MV-4-11 (cell line): Measurements from ENCODE around the gene TTBK2.
"Not testable (repeated sequence)": the region's sequence is repeated elsewhere in the genome, so short reads cannot be mapped to it uniquely, and the experiment has no call there.

ENCODE experiments used
- DNase-seq: peaks from one replicate; lab custom pipeline; 2025; lab: John Stamatoyannopoulos, UW

The TTBK2 gene

DNA sequence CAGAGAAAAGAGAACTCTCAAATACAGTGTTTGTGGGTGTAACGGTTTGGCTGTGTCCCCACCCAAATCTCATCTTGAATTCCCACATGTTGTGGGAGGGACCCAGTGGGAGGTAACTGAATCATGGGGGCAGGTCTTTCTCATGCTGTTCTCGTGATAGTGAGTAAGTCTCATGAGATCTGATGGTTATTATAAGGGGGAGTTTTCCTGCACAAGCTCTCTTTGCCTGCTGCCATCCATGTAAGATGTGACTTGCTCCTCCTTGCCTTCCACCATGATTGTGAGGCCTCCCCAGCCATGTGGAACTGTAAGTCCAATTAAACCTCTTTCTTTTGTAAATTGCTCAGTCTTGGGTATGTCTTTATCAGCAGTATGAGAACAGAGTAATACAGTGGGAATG is 158.8 kb downstream of the TTBK2 start:
- not testable (repeated sequence) for DNase-seq

DNA sequence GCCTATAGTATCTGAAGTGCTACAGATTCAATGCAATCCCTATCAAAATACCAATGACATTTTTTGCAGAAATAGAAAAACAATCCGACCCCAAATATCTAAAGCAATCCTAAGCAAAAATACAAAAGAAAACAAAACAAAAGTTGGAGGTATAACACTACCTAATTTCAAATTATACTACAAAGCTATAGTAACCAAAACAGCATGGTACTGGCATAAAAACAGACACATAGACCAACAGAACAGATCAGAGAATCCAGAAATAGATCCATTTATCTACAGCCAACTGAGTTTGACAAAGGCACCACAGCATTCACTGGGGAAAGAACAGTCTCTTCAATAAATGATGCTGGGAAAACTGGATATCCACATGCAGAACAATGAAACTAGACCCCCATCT is 159.8 kb downstream of the TTBK2 start:
- no peak for DNase-seq

DNA sequence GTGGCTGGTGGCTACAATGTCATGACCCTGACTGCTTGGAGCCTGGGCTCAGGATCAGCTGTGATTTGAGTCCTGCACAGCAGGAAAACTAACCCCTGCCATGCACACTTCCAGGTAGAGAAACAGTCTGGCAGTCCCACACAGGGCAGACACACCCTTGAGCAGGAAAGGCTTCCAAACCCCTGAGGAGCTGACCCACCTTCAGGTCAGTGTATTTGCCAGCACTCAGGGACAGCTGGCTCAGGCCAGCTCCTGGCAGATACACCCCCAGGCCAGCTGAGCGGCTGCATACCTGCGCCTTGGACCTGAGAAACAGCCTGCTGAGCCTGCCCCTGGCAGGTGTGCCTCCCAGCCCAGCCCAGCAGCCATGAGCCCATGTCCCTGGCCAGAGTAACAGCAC is 161.5 kb downstream of the TTBK2 start:
- no peak for DNase-seq

DNA sequence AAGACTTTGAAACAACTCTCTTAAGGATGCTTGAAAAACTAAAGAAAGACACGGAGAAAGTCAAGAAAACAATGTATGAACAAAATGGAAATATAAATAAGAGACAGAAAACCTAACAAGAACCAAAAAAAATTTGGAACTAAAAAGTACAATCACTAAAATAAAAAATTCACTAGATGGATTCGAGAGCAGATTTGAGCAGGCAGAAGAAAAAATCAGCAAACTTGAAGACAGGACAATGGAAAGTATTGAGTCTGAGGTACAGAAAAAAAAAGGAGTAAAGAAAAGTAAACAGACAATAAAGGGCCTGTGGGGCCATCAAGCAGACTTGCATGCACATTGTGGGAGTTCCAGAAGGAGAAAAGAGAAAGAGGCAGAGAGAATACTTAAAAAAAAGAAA is 170.3 kb downstream of the TTBK2 start:
- no peak for DNase-seq

DNA sequence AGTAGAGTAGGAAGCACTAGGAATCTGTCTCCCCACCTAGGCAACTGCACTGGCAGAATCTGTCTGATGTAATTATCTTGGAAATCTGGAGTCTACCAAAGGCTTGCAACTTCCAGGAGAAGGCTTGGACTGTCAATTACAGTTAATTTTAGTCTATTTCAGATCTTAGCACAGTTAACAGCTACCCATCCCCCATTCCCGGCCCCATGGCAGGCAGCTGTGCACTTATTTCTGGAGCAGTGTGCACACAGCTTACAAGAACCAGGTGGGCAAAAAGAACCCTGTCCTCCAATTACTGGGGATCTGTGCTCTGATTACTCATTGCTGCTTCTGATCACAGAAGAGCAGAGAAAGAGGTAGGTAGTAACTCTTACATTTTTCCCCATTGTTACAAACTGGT is 171.3 kb downstream of the TTBK2 start:
- no peak for DNase-seq

DNA sequence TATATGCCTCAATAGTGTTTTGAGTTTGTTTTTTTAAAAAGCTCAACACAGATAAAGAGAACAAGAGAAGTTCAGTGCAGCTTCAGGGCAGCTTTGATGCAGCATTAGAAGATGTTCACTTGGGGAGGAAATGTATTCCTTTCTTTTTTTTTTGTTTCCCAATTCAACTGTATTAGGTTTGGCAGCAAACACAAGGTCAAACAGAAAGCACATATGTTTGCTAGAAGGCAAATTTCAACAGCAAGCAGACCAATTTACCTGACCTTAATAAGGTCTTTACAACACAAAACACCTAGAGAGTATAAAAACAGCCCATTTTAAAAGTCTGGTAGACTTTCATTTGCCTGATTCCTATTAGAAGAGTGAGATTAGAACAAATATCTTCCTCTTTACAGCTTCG is 176.4 kb downstream of the TTBK2 start:
- DNase-seq = no peak

DNA sequence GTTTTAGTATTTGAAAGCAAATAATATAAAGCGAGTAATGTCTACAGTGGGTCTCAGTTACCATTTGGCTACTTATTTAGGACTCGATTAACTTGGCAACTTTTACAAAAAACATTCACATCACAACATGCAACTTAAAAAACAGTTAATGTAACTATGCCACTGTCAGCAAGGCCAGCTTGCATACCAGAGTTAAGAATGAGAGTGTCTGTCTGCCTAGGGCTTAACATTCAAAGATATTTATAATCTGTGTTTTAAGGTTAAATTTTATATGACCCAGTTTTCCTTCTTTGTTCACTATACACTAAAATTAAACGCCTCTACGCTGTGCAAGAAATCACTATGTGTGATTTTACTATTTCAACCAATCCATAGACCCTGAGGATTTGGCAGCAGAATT is 178.4 kb downstream of the TTBK2 start:
- DNase-seq = no peak

DNA sequence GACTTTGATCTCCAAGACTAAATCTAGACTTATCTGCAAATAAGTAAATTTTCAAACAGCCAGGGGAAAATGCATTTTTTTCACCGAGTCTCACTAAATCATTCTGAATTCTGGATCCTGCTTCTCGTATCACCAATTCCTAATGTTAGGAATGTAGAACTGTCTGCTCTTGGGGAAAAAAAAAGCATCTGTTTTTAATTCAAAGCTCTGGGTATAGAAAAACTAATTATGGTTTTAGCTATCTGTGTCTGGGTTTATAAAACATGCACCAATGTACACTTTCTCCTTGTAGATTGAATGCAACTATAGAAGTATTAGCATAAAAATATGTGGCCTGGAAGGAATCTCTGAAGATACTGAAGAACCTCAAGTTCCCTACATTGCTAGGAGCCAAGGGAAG is 178.9 kb downstream of the TTBK2 start:
- DNase-seq = no peak

DNA sequence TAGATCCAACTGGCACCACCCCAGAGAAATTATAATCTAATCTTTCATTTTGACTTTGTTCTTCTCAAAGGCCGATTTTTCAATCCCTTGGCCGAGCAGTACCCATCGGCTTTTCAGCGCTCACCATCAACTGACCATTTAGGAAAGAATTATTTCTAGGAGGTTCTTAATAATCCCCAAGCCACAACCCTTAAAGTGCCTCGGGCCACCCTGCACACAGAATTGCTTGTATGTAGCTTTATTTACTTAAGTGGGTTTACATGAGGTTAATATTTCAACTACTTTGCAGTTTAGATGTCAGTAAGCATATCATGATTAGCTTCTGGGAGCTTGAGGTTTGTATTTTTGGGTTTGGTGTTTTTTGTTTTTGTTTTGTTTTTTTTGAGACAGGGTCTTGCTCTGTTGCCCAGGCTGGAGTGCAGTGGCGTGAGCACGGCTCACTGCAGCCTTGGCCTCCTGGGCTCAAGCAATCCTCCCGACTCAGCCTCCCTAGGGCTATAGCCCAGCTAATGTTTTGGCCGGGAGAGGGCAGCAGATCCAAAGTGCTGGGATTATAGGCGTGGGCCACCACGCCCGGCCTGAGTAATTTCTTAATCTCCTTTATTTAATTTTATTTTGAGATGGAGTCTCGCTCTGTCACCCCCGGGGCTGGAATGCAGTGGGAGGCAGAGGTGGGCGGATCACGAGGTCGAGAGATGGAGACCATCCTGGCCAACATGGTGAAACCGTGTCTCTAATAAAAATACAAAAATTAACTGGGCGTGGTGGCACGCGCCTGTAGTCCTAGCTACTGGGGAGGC is 182.8 kb downstream of the TTBK2 start:
- no peak for DNase-seq

DNA sequence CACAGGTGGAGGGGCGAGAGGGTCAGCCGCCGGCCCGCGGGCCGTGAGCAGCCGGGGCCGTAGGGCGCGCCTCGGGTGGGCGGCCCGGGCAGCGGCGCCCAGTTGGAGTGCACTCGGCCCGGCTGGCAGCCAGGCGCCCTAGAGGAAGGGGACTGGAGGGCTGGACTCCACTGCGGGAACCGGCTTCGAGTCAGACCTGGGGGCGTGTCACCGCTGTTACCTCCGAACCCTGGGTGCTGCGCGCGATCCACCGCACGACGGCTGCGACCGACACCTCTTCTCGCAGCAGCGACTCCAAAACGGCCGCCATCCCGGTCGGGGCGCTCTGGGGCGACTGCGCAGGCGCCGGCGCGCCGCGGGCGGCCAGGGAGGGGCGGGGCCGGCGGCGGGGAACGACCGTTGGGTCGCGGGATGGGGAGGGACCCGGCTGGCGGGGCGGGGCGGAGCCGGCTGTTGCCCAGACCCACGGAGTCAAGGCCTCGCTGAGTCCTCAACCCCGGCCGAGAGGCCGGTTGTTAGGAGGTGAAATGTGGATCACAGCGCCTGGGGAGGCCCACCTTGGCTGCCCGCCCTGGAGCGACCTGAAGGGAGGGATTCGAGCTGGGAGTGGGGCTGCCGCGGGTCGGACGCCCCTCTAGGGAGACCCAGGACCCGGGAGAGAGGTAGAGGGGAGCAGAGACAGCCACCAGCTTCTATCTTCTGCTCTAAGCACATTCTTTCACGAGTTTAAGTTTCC is 183.6 kb downstream of the TTBK2 start, which contains the start of gene CDAN1:
Gene CDAN1, minus strand, starts transcription at position 336 of the 736 bp plus-strand sequence. Its CDS starts 26 bp downstream, at position 310.
- peak; percentile 76 for DNase-seq

DNA sequence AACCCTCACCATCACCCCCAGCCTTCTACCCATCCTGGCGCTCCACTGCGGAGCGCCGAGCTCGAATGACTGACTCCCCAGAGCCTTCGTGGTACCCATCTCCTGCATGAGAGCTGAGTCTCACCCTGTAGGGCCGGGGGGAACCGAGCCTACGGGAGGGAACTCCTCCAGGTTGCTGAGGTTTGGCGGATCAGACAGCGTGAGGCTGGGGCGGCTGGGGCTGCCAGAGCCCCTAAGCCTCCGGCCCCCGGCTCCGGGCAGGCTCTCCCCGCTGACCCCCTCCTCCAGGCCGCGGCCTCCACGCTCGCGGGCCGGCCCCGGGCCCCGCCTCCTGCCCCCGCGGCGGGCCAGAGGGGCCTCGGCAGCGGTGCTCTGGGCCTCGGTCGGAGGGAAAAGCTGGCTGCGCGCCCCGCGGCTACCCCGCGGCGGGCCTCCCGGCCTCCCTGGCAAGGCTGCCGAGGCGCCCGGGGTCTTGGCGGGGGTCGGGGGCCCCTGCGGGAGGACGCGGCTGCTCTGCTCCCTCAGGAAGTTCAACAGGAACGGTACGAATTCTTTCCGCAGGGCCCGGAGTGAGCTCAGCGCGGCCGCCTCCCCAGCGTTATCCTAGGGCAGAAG is 184.3 kb downstream of the TTBK2 start:
- no peak for DNase-seq

DNA sequence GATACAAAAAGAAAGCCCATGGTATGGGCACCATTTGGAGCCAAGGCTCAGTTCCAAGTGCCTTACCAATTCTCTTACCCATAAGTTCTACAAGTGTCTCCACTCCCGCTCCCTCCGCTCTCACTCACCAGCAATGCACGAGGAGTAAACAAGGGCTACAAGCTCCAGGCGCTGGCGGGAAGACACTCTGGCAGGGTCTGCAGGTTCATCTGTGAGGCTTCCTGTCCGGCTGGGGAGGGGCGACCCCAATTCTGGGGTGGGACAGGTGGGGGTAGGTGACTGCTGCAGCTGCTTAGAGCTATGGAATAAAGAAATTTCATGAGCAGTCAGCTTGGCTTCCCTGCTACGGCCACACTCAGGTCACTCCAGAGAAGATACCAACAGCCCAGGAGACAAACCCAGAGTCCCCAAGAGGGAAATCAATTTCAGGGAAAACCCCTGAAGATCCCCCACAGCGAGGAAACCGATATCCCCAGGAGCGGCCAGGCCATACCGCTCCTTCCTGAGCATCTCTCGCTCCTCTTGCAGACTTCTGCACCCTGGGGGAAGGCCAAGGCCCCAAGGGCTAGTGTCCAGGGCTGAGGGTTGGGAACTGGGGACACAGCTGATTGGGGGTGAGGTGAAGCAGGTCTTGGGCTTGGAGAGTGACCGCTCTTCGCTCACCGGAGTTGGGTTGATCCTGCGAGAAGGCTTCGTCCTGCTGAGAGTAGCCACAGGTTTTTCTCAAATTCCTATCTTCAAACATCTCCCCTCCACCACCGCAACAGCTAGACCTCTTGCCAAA is 185.0 kb downstream of the TTBK2 start:
- no peak for DNase-seq

DNA sequence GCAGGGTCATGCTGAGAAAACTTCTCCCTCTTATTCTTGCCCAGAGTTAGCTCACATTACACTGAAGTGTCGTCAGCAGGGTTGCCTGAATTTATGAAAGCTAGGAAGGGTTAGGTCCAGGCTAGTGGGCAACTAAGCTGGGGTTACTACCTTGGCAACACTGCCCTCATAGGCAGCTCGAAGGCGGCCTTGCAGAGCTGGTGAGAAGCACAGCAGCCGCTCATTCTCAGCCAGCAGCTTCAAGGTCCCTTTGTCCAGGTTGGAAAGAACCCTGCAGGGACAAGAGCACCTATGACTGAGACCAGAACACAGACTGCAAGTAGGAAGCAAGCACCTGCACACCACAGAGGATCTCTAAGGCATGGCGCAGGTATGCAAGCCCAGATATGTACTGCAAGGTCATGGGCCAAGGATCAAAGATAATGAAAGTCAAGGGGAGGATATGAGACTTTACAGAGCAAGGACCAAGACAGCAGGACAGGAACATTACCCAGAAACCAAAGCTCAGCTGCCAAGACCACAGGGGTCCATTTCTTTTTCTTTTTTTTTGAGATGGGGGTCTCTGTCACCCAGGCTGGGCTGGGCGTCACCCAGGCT is 186.4 kb downstream of the TTBK2 start:
- no peak for DNase-seq

DNA sequence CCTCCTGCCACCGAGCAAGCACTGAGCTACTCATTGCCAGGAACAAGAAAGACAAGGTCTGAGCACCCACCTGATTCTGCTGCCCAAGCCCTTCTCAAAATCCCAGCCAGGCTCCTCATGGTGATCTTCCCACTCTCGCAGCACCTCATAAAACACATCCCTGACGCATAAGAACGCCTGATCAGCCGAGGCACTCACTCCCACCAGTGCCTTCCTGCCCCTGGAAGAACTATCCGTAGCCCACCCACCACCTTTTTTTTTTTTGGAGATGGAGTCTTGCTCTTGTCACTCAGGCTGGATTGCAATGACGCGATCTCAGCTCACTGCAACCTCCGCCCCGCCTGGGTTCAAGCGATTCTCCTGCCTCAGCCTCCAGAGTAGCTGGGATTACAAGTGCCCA is 187.6 kb downstream of the TTBK2 start:
- DNase-seq = no peak

DNA sequence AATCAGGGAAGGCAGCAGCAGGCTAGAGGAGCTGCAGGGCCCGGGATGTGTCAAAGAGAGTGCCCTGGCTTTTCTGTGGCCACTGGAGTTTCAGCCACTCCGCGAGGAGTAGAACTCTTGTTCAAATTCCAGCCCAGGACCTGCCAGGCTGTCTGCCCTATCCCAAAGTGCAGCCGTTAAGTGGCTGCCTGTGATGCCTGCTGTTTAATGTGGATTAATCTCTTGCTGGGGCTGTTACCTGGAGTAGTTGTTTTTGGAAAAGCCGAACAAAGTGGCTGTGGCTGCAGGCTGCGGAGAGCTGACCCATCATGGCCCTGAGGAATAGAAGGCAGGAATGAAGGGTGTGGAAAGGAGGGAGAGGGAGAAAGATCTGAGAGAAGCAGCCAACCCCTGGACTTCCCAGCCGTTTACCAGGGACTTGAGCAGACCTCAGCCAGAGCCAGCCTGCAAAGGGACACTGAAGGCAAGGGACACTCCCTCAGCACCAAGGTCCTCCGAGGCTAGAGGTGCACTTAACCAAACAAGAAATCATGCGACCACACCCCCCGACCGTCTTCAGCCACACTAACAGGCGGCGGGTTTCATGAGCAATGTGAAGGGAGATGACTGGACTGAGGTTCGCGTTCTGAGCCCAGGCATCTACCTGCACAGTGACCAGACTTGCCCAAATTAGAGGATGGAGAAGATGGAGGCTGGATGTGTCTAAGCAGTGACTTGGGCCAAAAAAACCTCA is 188.3 kb downstream of the TTBK2 start:
- DNase-seq = no peak

DNA sequence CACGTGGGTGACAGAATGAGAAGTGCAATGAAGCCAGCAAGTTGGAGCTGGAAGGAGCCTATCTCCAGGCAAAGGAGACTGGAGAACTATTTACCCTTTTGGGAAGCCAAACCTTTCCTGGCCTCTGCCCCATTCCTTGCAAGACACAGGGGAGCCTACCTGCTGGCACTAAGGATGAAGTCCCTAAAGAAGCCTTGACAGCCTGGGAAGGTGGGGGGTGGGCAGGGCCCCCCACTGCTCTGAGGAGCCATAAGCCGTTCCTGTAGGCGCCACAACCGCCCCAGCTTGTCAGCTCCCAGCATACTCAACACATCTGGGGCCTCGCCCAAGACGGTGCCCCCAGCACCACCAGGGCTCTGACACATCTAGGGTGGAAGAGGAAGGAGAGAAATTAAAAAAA is 189.1 kb downstream of the TTBK2 start:
- DNase-seq = no peak

DNA sequence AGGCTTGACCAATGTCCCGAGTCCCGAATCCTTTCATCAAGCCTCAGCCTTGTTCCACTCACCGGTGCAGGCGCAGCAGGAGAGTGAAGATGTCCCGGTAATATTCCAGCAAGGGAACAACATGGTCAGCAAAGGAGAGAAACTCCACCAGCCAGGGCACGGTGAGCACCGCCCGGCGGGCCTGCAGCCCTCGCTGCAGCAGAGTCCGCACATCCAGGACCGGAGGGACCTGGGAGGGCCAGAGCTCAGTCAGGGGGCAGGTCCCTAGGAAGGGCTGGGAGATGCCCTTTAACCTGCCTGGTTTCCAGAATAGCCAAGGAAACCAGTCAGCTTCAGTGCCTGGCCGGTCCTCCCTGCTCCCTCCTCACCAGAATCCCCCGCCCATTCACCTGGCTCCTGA is 190.0 kb downstream of the TTBK2 start:
- DNase-seq = no peak

DNA sequence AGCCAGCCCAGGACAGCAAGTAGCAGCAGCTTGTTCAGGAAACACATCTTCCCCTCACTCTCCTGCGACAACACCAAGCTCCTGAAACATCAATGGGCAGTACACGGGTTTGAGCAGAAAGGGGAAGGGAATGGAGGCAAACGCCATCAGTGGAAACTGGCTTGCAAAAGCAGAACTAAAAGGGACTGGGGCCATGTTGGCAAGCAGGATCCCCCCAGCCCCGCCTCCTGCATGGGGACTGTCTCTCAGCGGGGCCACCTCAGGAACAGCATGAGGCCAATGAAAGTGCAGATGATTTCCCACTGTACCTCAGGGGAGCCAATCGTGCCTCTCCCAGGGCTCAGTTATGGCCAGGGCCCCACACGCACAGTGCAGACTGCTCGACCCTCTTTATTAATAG is 190.4 kb downstream of the TTBK2 start:
- peak; percentile 71 for DNase-seq

DNA sequence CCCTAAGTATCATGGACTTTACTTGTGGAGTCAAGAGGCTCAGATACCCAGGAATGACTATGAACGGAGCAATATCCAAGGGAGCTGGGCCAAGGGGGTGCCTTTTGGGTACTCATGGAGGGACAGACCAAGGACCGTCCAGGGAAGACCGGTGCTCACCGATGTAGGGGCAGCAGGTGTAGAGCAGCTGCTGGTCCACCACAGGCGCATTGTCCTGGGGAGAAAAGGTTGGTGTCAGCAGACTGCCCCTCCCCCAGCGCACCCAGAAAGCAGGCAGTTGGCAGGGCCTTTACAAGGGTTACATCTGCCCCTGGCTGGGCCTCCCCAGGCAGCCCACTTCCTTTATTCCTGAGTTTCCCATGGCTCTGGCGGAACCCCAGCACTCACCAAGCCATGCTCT is 191.2 kb downstream of the TTBK2 start:
- DNase-seq = peak; percentile 32

DNA sequence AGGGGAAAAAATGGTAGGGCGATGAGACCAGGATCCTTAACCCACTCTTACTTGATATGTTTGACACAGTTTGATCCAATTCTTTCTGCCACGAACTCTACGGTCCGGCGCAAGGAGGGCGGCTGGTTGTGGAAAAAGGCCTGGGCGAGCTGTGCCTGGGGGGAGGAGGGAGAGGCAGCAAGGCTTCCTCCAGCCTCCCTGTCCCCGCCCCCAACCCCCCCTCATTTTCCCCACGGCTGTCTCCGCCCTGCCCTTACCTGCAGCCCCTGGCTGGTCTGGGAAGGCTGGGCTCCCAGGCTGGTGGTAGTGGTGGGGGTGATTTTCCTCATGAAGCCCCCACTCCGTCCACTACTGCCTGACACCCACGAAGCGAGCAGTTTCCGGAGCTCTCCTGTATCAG is 191.6 kb downstream of the TTBK2 start:
- DNase-seq = no peak

DNA sequence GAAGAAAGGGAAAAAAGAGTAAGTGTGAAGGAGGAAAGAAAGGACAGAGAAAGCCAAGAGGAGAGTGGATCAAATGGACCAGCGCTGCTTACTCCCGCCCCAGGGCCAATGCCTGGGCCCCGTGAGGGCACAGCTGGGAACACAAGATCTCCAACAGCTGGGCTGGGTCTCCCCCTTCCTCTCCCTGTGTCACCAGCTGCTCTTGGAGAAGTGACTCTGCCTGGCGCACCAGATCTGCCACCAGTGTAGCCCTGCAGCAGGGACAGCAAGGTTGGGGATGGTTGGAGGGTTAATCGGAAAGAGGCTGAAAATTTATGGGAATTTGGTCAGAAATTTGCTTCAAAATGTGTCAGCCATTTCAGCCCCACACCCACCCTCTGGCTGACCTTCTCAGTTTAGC is 192.0 kb downstream of the TTBK2 start:
- no peak for DNase-seq
